Activated CD4-positive, CD25-positive, alpha-beta regulatory T cell treated with anti-CD3 and anti-CD28 coated beads, Interleukin-2, amount 50 U/mL, for 16 hours (primary cell): ENCODE data around the gene PGM2L1.
"Not testable (repeated sequence)": the region's sequence is repeated elsewhere in the genome, so short reads cannot be mapped to it uniquely, and the experiment has no call there.

Experiments used
- DNase-seq: peaks from one replicate; pipeline ENCODE4 v3.0.0-alpha.2; 2020; ENCODE audit warnings: low read depth, low spot score

Gene PGM2L1

GRCh38 chr11:74338963-74339362, 59.3 kb downstream of the PGM2L1 start:
- DNase-seq = no peak

GRCh38 chr11:74333193-74333592, 65.0 kb downstream of the PGM2L1 start:
- no peak for DNase-seq

GRCh38 chr11:74332291-74332690, 65.9 kb downstream of the PGM2L1 start:
- no peak for DNase-seq

- not testable (repeated sequence) for DNase-seq
These were observed 67.2 kb downstream of the PGM2L1 start for GRCh38 chr11:74331000-74331399.

- DNase-seq = no peak
These were observed 68.0 kb downstream of the PGM2L1 start for GRCh38 chr11:74330075-74330858.

GRCh38 chr11:74327076-74327475, 71.2 kb downstream of the PGM2L1 start:
- no peak for DNase-seq

GRCh38 chr11:74326665-74327064, 71.6 kb downstream of the PGM2L1 start:
- DNase-seq = no peak

- DNase-seq = no peak
These were observed 72.3 kb downstream of the PGM2L1 start for GRCh38 chr11:74325649-74326645.

GRCh38 chr11:74322667-74323066, 75.6 kb downstream of the PGM2L1 start:
- DNase-seq = no peak

- no peak for DNase-seq
These were observed 76.6 kb downstream of the PGM2L1 start for GRCh38 chr11:74321487-74322188.

- DNase-seq = no peak
These were observed 77.7 kb downstream of the PGM2L1 start for GRCh38 chr11:74320538-74320937.

GRCh38 chr11:74319139-74319816, 79.0 kb downstream of the PGM2L1 start:
- no peak for DNase-seq

GRCh38 chr11:74318241-74318932, 79.8 kb downstream of the PGM2L1 start:
- DNase-seq = no peak

- DNase-seq = no peak
These were observed 81.3 kb downstream of the PGM2L1 start for GRCh38 chr11:74316772-74317505.

GRCh38 chr11:74312326-74312725, 85.9 kb downstream of the PGM2L1 start:
- DNase-seq = no peak

GRCh38 chr11:74311352-74311926, 86.8 kb downstream of the PGM2L1 start, which contains the start of gene P4HA3:
TSS of gene P4HA3 (minus strand) at chr11:74311640. CDS start at chr11:74311611, 29 bp downstream.
- no peak for DNase-seq

- DNase-seq = no peak
These were observed 87.4 kb downstream of the PGM2L1 start for GRCh38 chr11:74310857-74311256.

GRCh38 chr11:74307434-74307833, 90.8 kb downstream of the PGM2L1 start:
- DNase-seq = no peak

GRCh38 chr11:74306435-74307175, 91.6 kb downstream of the PGM2L1 start:
- DNase-seq = no peak
